ENCODE measurements around the gene THSD4. TPM values are rescaled to one million over a fixed set of nuclear protein-coding genes. Genes with fewer than 3 reads are reported as not detected.

Gene THSD4
- total RNA-seq, 2 experiments from 2014 or later: not detected

- H3K27ac Mint-ChIP-seq: no peak overlapping the region
- no peak for ATAC-seq (ENCODE audit: poor library complexity)
- Histone ChIP-seq H3K27me3 (ENCODE audit: control insufficient read depth in 1 of 2, insufficient read depth in 2 of 2, low read length in 2 of 2) (no peaks in the 10 kb centered on the region), H3K27ac (ENCODE audit: low read depth in 1 of 2, low read length in 2 of 2) (no peak overlapping the region), H3K4me3 (ENCODE audit: low read length) (no peak overlapping the region), H3K4me1 (ENCODE audit: insufficient read depth, low read length) (no peaks in the 10 kb centered on the region), H3K9me3 (ENCODE audit: control insufficient read depth in 1 of 2, insufficient read depth in 1 of 2, low read length in 2 of 2) (no peaks in the 10 kb centered on the region), H3K36me3 (ENCODE audit: insufficient read depth, low read length) (no peaks in the 10 kb centered on the region)
- no peak for TF ChIP-seq CTCF (IDR thresholded peaks at IDR 0.05)
- peaks cover 32% of the 10 kb centered on the region for H3K27me3 Mint-ChIP-seq
- no peak overlapping the region for H3K4me3 Mint-ChIP-seq
- intact Hi-C loops (cut with DNase I, micrococcal nuclease): no loop called here
- ChIA-PET CTCF (no interaction called here), POLR2A (no interaction called here)
- no peaks in the 10 kb centered on the region for H3K9me3 Mint-ChIP-seq
- no peak for DNase-seq
- no peaks in the 10 kb centered on the region for H3K36me3 Mint-ChIP-seq (ENCODE audit: low read depth)
- H3K4me1 Mint-ChIP-seq (ENCODE audit: low read depth): no peaks in the 10 kb centered on the region
Observed at GRCh38 chr15:71699977-71700376, 584.7 kb downstream of the THSD4 start.

DNA sequence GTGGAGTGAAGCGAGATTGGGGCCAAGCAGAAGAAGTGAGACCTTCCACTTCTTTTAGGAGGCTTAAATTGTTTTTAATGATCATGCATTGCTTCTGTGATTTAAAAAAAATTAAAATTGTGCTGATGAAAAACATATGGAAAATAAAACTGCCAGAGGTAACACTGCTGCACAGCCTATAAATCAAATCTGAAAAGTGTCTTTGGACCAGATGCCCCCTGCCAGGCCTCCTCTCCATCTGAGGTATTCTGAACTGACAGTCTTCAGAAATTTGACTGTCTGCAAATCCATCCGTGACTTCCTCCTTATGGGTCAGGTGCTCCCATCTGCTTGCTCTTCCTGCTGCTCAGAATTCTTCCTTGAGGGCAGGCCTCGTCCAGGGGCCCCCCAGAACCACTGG is 586.5 kb downstream of the THSD4 start:
- ATAC-seq (ENCODE audit: poor library complexity) (no peak), DNase-seq (no peak)
- Histone ChIP-seq H3K36me3 (ENCODE audit: insufficient read depth, low read length) (no peaks in the 10 kb centered on the region), H3K4me3 (ENCODE audit: low read length) (no peak overlapping the region), H3K27me3 (ENCODE audit: control insufficient read depth in 1 of 2, insufficient read depth in 2 of 2, low read length in 2 of 2) (peaks cover 3 to 9% of the 10 kb centered on the region in 2 experiments), H3K9me3 (ENCODE audit: control insufficient read depth in 1 of 2, insufficient read depth in 1 of 2, low read length in 2 of 2) (no peaks in the 10 kb centered on the region), H3K27ac (ENCODE audit: low read depth in 1 of 2, low read length in 2 of 2) (no peak overlapping the region), H3K4me1 (ENCODE audit: insufficient read depth, low read length) (no peaks in the 10 kb centered on the region)
- H3K27me3 Mint-ChIP-seq: peaks cover 34% of the 10 kb centered on the region
- H3K27ac Mint-ChIP-seq: no peak overlapping the region
- intact Hi-C loops (cut with DNase I, micrococcal nuclease): no loop called here
- POLR2A ChIA-PET: no interaction called here
- H3K36me3 Mint-ChIP-seq (ENCODE audit: low read depth): no peaks in the 10 kb centered on the region
- H3K4me1 Mint-ChIP-seq (ENCODE audit: low read depth): no peaks in the 10 kb centered on the region
- H3K4me3 Mint-ChIP-seq: no peak overlapping the region
- CTCF ChIA-PET: no interaction called here
- H3K9me3 Mint-ChIP-seq: no peaks in the 10 kb centered on the region
- no peak for TF ChIP-seq CTCF (IDR thresholded peaks at IDR 0.05)

DNA sequence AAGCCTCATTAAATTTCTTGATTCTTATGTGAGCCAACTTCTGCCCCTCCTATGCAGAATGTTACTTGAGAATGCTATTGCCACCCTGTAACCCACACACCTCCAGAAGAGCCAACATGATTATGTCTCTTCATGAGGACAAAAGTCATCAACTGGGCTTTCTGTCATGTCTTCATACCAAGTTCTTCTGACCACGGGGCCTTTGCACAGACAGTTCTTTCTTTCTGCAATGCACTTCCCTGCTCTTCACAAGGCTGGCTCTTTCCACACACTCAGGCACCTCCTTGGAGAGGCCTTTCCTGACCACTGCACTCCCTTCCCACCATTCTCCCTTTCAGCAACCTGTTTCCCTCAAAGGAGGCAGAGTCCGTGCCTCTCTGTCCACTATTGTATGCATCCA is 587.2 kb downstream of the THSD4 start:
- Histone ChIP-seq H3K27ac (ENCODE audit: low read depth in 1 of 2, low read length in 2 of 2) (no peak overlapping the region), H3K4me3 (ENCODE audit: low read length) (no peak overlapping the region), H3K27me3 (ENCODE audit: control insufficient read depth in 1 of 2, insufficient read depth in 2 of 2, low read length in 2 of 2) (peaks cover 3 to 9% of the 10 kb centered on the region in 2 experiments), H3K4me1 (ENCODE audit: insufficient read depth, low read length) (no peaks in the 10 kb centered on the region), H3K9me3 (ENCODE audit: control insufficient read depth in 1 of 2, insufficient read depth in 1 of 2, low read length in 2 of 2) (no peaks in the 10 kb centered on the region), H3K36me3 (ENCODE audit: insufficient read depth, low read length) (no peaks in the 10 kb centered on the region)
- Mint-ChIP-seq H3K4me3 (no peak overlapping the region), H3K9me3 (no peaks in the 10 kb centered on the region), H3K27ac (no peak overlapping the region), H3K4me1 (ENCODE audit: low read depth) (no peaks in the 10 kb centered on the region), H3K36me3 (ENCODE audit: low read depth) (no peaks in the 10 kb centered on the region), H3K27me3 (peaks cover 32% of the 10 kb centered on the region)
- ATAC-seq (ENCODE audit: poor library complexity): no peak
- ChIA-PET CTCF (interaction anchor here (1.9 kb wide), 1 partner anchor 11 kb away, joined by 4 read pairs; no protein-coding TSS in a partner anchor), POLR2A (no interaction called here)
- intact Hi-C loops (cut with DNase I, micrococcal nuclease): no loop called here
- no peak for TF ChIP-seq CTCF (IDR thresholded peaks at IDR 0.05)
- no peak for DNase-seq

Data from CD4-positive, alpha-beta T cell (primary cell).